Sigmoid colon (tissue), 3 donors: Measurements from ENCODE around the gene PLSCR5.

ENCODE experiments used
- CTCF ChIP-seq, 4 experiments: fragments of 450-650 bp in 3 of 4; fragments of 200-600 bp in 1 of 4; IDR thresholded peaks; one replicate each; pipeline ENCODE4 v1.5.1; 2016 to 2019; ENCODE audit warnings: antibody characterized with exemption in 4 of 4, mild to moderate bottlenecking in 3 of 4, moderate library complexity in 2 of 4
- POLR2A ChIP-seq, 2 donors: fragments of 450-650 bp; IDR thresholded peaks; one replicate each; pipeline ENCODE4 v1.6.1; 2016; ENCODE audit warnings: antibody characterized with exemption in 2 of 2, mild to moderate bottlenecking in 2 of 2, moderate library complexity in 2 of 2

- no peak for TF ChIP-seq POLR2A (IDR thresholded peaks at IDR 0.05)
- TF ChIP-seq CTCF (IDR thresholded peaks at IDR 0.05), result no peak
Measured at GRCh38 chr3:146559388-146559787, 45.8 kb downstream of the PLSCR5 start.
